Prostate gland (tissue), 2 donors: Measurements from ENCODE around the gene PSMD6. TPM values are rescaled to one million over a fixed set of nuclear protein-coding genes. Genes with fewer than 3 reads are reported as not detected.

Source experiments
- DNase-seq: peaks from one replicate; pipeline ENCODE4 v3.0.0-alpha.2; 2019; ENCODE audit warnings: low spot score
- H3K27ac ChIP-seq, 2 donors: fragments of 200-600 bp; sonication (generic); 2 replicates each; pipeline ENCODE4 v1.5.1; 2017 to 2019
- H3K27me3 ChIP-seq: fragments of 200-600 bp; sonication (generic); replicated peaks from 2 replicates; pipeline ENCODE4 v1.5.1; 2019; ENCODE audit not compliant: insufficient read depth
- H3K36me3 ChIP-seq, 2 donors: fragments of 200-600 bp; sonication (generic); 1 replicate in 1 of 2; 2 replicates in 1 of 2; pipeline versions ENCODE4 v1.5.1 to v1.8.1; 2017 to 2019
- H3K4me1 ChIP-seq: fragments of 200-600 bp; sonication (generic); replicated peaks from 2 replicates; pipeline ENCODE4 v1.5.1; 2019
- H3K4me3 ChIP-seq, 2 donors: fragments of 200-600 bp; sonication (generic); 2 replicates each; pipeline ENCODE4 v1.5.1; 2017 to 2019
- H3K9me3 ChIP-seq: fragments of 200-600 bp; sonication (generic); 2 replicates; pipeline ENCODE4 v1.5.1; 2017
- POLR2A ChIP-seq: fragments of 450-650 bp; IDR thresholded peaks from one replicate; pipeline ENCODE4 v1.6.1; 2016; ENCODE audit warnings: antibody characterized with exemption, mild to moderate bottlenecking
- POLR2AphosphoS5 ChIP-seq: sonication (generic); formaldehyde crosslinking; IDR thresholded peaks from one replicate; pipeline ENCODE4 v1.6.1; 2017; ENCODE audit warnings: antibody characterized with exemption
- WGBS: methylation state at CpG from one replicate; pipeline ENCODE4 v1.1.5; 2018; 5-methylcytosine and 5-hydroxymethylcytosine counted together
- intact Hi-C: fragments of 100-400 bp; cut with DNase I; formaldehyde crosslinking; loops from one replicate; pipeline ENCODE4 v1.14.2; 2022
- total RNA-seq, 2 donors: library from RNA; depleted of rRNA; stranded (reverse); fragments of >200 nt; gene quantifications; one replicate each; pipeline ENCODE4 v1.1.0, GENCODE V29; 2016
- TF ChIP-seq, protein P1 (sequence below), 4 experiments: fragments of 200-600 bp in 2 of 4; fragments of 450-650 bp in 2 of 4; sonication (generic) in 2 of 4; IDR thresholded peaks; 1 replicate in 3 of 4; 2 replicates in 1 of 4; pipeline ENCODE4 v1.5.1; 2016 to 2019; ENCODE audit warnings: antibody characterized with exemption in 4 of 4, mild to moderate bottlenecking in 2 of 4, moderate library complexity in 2 of 4

Gene PSMD6
- total RNA-seq, 2 donors from 2014 or later = 56.4 to 67.9 TPM

DNA sequence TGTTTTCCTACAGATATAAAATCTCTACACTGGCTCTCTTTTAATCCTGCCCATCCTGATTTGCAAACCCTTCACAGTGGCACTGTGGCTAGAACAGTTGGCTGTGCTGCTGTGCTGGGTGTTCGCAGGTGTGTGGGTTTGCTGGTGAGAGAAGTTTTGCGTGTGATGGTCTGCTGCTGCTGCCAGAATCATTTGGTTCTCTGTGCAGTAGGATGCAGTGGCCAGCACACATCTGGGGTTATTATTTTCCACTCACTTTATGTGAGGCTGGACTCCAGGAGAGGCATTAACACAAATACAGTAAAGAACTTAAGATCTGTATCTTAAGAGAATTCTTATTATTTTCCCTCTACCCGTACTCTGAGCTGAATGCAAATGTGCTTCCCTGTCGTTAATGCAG, 16.0 kb upstream of the PSMD6 start:
- WGBS = 52% methylated on average over 4 of the region's 4 CpGs
- TF ChIP-seq, protein P1, sequence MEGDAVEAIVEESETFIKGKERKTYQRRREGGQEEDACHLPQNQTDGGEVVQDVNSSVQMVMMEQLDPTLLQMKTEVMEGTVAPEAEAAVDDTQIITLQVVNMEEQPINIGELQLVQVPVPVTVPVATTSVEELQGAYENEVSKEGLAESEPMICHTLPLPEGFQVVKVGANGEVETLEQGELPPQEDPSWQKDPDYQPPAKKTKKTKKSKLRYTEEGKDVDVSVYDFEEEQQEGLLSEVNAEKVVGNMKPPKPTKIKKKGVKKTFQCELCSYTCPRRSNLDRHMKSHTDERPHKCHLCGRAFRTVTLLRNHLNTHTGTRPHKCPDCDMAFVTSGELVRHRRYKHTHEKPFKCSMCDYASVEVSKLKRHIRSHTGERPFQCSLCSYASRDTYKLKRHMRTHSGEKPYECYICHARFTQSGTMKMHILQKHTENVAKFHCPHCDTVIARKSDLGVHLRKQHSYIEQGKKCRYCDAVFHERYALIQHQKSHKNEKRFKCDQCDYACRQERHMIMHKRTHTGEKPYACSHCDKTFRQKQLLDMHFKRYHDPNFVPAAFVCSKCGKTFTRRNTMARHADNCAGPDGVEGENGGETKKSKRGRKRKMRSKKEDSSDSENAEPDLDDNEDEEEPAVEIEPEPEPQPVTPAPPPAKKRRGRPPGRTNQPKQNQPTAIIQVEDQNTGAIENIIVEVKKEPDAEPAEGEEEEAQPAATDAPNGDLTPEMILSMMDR (IDR thresholded peaks at IDR 0.05) = no peak
- TF ChIP-seq POLR2A = no peak
- TF ChIP-seq POLR2AphosphoS5 = no peak
- intact Hi-C loops = no loop called here

DNA sequence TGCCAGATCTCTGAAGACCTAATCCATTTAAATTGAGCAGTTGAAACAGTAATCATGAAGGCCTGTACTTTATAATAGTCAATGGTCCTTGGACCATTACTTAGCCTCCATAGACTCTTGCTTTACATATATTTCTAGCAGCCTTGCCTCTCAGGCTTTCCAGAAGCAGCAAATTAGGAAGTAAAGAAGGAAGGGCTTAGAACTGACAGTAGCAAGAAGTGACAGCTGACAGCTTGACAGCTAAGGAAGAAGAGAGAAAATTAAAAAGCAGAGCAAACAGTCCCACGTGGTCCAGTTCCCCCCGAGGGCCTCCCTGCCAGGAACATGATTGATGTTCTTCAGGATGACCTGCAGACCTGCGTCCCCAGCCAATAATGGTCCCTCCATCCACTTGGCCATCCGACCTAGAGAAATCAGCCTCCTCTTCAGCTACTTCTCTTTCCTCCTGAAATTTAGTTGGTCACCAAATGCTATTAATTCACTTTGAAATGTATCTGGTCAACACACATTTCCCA, 15.0 kb upstream of the PSMD6 start:
- TF ChIP-seq, protein P1 (IDR thresholded peaks at IDR 0.05) = no peak
- no peak for TF ChIP-seq POLR2AphosphoS5
- no peak for TF ChIP-seq POLR2A

More for the DNA sequence above, 16.0 kb upstream of the PSMD6 start:
- no peak for DNase-seq
- no peak overlapping the region for H3K4me3 ChIP-seq
- no peaks in the 10 kb centered on the region for H3K36me3 ChIP-seq
- no peaks in the 10 kb centered on the region for H3K4me1 ChIP-seq
- no peaks in the 10 kb centered on the region for H3K27me3 ChIP-seq
- no peak overlapping the region for H3K27ac ChIP-seq
- no peaks in the 10 kb centered on the region for H3K9me3 ChIP-seq

DNA sequence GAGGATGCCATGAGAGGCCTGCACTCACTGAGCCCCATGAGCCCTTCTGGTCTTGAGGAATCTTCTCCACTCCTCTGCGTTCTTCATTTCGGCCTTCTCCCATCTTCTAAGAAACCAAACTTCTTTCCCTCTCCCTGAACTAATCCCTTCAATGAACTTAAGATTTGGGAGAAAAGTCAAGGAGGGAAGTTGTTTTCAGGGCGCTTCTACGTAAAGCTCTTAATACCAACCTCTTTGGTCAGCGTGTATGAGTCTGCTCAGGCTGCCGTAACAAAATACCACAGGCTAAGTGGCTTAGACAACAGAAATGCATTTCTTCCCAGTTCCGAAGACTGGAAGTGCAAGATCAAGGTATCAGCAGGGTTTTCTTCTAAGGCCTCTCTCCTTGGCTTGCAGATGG, 13.8 kb upstream of the PSMD6 start:
- Histone ChIP-seq H3K9me3 (no peaks in the 10 kb centered on the region), H3K27ac (no peak overlapping the region), H3K4me3 (no peak overlapping the region), H3K4me1 (no peaks in the 10 kb centered on the region), H3K27me3 (no peaks in the 10 kb centered on the region), H3K36me3 (no peaks in the 10 kb centered on the region)
- over 99% methylated on average over 7 of the region's 7 CpGs for WGBS
- TF ChIP-seq POLR2AphosphoS5 (no peak), POLR2A (no peak)
- TF ChIP-seq, protein P1 (IDR thresholded peaks at IDR 0.05) = no peak
- no peak for DNase-seq
- intact Hi-C loops = no loop called here

More for the DNA sequence above, 15.0 kb upstream of the PSMD6 start:
- WGBS = 59% methylated on average over 4 of the region's 4 CpGs
- Histone ChIP-seq H3K4me3 (no peak overlapping the region), H3K4me1 (no peaks in the 10 kb centered on the region), H3K27me3 (no peaks in the 10 kb centered on the region), H3K36me3 (no peaks in the 10 kb centered on the region), H3K9me3 (no peaks in the 10 kb centered on the region), H3K27ac (no peak overlapping the region)
- intact Hi-C loops = no loop called here
- no peak for DNase-seq

DNA sequence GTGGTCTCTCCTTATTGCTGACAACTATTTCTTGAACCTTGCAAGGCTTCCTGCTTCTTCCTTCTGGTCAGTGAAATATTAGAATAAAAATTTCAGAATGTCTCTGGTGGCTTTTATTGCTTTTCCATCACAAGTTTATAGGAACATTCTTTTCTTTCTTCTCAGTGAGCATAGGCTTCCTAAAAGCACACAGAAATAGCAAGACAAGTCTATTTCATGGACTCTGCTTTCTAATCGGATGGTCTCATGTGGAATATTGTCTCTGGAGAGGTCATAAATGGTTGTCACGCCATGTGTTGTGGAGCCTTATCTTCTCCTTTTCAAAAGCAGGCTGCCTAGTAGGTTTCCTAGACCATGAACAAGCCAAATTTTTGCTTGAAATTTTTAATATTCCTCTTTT, 9.8 kb upstream of the PSMD6 start:
- WGBS = 18% methylated on average over 2 of the region's 2 CpGs
- no peaks in the 10 kb centered on the region for H3K27me3 ChIP-seq
- no peak overlapping the region for H3K4me3 ChIP-seq
- intact Hi-C loops = loop anchor here (5.0 kb wide), 2 partner anchors 134 to 234 kb away; no protein-coding TSS in a partner anchor
- H3K9me3 ChIP-seq = no peaks in the 10 kb centered on the region
- H3K4me1 ChIP-seq = no peaks in the 10 kb centered on the region
- peak overlapping the region in 1 of 2 donors; percentile 55 for H3K27ac ChIP-seq
- H3K36me3 ChIP-seq = no peaks in the 10 kb centered on the region
- TF ChIP-seq POLR2A (no peak), POLR2AphosphoS5 (peak; percentile 55)
- TF ChIP-seq, protein P1 (IDR thresholded peaks at IDR 0.05) = no peak
- DNase-seq = no peak
